NCI-H82 (cell line): ENCODE measurements around the gene NELFCD.

Experiments
- DNase-seq: peaks from one replicate; lab custom pipeline; 2025; lab: John Stamatoyannopoulos, UW

Gene NELFCD

GRCh38 chr20:58994390-58995159 lies 13.5 kb downstream of the NELFCD start:
- no peak for DNase-seq

- DNase-seq: no peak
Observed at GRCh38 chr20:58995461-58996225, 14.6 kb downstream of the NELFCD start.

- no peak for DNase-seq
Observed at GRCh38 chr20:58996226-58996611, 15.2 kb downstream of the NELFCD start.

DNA sequence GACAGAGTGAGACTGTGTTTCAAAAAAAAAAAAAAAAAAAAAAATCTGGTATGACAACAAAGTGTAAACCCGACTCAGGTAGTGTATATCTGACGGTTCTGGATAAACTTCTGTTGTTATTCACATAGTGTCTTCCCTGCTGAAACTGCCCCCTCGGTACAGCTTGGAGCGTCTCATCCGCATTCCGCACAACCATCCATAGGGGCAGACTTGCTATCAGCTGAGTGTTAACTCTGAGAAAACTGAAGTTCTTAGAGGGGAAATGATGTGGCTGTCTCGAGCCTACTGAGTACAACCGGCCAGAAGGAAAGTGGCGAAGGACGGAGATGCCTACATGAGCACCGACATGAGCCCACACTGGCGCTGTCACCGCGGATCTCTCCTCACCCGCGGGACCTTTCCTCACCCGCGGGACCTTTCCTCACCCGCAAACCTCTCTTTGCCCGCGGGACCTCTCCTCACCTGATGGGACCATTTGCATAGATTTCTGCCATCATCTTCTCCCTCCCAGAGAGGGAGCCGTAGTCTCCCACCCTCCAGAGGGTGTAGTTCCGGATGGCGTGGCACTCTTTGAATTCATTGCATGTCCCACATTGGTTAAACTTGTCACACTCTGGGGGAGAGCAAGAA lies 16.2 kb downstream of the NELFCD start:
- no peak for DNase-seq

DNA sequence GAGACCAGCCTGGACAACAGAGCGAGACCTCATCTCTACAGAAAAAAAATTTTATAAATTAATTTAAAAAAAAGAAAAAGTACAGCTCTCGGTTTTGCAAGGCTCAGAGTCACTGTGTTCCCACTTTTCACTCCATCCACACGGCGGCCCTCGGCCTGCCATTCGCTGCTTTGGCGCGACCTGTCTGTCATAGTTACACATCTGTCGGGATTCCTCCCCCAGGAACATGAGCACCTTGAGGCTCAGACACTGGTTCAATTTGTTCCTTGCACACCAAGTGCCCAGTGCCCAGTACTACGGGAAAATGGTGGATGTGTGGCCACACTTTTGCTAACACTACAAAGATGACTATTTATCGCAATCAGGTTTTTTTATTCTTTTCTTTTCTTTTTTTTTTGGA lies 17.6 kb downstream of the NELFCD start:
- DNase-seq: peak; percentile 25

DNA sequence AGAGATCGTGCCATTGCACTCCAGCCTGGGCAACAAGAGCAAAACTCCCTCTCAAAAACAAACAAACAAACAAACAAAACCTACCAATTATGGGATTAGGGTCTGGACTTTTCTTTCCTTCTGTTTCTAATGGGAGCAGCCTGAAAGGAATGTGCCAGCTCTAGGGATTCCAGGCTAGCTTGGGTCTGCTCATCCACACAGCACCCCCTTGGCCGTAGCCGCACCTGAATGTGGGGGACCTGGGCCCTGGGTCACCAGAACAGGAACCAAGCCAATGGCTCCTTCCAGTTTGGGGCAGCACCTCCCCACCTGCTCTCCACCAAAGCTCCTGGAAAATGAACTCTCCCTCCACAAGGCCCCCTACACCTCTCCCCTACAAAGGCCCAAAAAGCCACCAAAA lies 19.3 kb downstream of the NELFCD start:
- no peak for DNase-seq

DNA sequence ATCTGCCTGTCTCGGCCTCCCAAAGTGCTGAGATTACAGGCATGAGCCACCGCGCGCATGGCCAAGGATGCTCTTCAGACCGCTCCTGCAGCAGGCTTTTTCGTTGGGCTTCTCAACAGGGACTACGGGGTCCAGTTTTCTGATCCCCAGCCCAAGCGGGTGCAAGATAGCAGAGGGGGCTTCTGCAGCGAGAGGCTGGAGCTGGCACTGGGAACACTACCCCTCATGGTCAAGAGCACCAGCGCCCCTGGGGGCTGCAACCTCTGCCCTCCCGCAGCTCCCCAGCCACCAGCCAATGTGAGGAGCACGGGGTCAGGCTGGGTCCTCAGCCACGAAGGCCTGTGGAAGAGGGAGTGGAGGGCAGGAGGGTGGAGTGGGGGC lies 20.0 kb downstream of the NELFCD start:
- DNase-seq: no peak

DNA sequence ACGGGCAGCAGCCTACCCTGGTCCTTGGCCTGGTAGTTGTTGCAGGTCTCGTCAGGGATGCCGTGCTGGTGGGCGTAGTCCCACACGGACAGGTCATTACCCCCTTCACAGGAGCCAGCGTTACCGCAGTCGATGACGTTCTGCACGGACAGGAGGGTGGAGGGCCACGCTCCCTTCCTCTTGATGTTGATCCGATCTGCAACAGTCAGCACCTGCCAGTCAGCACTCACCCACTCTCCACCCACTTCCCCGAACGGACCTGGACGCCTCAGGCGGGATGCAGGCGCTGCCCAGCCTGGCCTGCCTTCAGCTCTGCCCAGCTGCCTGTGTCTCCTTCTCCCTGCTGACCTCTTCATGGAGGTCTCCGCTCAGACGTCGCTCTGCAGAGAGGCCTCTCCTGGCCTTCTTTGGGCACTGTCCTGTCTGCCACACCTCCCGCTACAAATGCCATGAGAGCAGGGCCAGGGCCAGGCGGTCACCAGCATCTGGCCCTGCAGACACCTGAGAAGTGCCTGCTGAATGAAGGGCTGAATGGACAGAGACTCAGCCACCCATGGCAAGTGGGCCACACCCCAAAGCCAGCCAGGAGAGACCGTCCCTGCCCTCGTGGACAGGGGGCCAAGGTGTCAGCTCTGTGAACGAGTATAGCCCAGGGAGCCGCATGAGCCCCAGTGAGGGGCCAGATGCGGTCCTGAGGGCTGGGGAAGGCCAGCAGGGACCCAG lies 20.6 kb downstream of the NELFCD start:
- DNase-seq: no peak

DNA sequence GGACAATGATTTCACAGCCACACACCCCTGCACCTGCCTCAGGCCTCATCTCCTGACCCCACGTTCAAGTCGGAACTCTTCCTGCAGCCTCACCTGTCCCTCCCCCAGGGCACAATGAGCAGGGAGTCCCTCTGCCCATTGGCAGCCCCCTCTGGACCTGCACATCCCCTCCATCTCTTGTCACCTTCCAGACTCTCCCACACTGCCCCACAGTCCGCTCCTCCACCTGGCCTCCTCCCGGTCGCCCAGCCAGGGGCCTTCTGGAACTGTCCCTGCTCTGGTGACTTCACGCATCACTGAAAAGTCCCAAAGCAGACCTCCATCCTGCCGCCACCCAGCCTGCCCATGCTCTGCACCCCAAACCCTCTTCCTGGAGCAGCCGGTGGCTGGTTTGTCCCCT lies 21.3 kb downstream of the NELFCD start:
- DNase-seq: no peak

- DNase-seq: no peak
Observed at GRCh38 chr20:59002874-59003399, 21.9 kb downstream of the NELFCD start.

DNA sequence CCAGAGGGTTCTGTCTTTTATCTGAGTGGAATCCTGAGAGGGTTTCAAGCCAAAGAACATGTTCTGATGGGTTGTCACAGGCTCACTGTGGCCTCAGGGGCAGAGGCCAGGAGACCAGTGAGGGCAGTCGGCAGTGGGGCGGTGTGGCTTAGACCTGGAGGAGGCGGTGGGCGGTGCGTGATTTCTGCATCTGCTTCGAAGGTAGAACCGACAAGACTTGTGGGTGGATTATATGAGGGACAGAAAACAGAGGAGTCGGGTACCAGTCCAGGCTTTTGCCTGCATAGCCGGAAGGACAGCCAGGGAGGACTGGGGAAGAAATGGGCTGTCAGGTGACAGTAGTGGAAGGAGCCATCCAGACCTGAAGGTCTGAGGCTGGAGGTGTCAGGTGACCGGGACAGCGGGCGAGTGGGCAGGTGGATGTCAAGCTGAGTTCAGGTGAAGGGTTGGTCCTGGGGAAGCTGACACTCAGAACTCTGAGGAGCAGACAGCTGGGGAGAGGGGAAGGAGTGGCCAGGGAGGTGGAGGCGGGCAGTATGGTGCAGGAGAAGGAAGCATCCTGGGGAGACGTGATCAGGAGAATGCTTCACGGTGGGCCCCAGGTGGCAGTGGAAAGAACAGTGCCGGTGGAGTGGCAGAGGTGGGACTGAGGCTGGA lies 22.9 kb downstream of the NELFCD start:
- DNase-seq: no peak

- no peak for DNase-seq
Observed at GRCh38 chr20:59004493-59004762, 23.4 kb downstream of the NELFCD start.

GRCh38 chr20:59004763-59005522 lies 23.9 kb downstream of the NELFCD start:
- no peak for DNase-seq

DNA sequence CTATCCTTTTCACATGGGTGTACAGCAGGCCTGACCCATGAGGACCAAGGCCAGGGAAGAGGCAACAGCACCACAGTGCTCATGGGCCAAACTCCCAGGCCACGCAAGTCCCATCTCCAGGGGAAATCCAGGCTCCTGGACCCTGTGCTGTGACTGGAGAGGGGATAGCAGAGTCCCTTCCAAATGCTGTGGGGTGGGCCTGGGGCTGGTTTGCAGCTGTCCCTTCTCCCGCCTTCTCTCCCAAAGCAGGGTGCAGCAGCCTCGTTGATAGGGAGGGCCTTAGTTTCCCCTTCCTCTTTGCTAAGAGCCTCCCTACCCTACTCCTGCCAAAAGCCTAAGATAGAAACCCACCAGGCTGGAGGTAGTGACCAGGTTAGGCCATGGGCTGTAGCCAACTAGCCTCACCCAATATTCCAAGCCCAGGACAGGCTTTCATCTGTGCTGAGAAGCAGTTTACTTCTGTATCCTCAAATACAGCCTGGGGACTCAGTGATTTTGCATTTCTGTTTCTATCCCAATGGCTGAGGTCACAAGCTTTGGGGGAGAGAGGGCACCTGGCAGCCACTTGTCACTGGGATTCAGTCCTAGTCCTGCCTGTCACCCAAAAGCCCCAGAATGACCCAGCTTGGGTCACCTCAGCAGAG lies 24.6 kb downstream of the NELFCD start:
- DNase-seq: no peak

GRCh38 chr20:59006167-59006863 lies 25.3 kb downstream of the NELFCD start:
- no peak for DNase-seq

GRCh38 chr20:59006864-59007664 lies 26.0 kb downstream of the NELFCD start, which contains the start of gene CTSZ:
TSS of gene CTSZ (minus strand) at chr20:59007254. CDS start at chr20:59007128, 126 bp downstream.
- no peak for DNase-seq

- no peak for DNase-seq
Observed at GRCh38 chr20:59007665-59008511, 26.8 kb downstream of the NELFCD start.

GRCh38 chr20:59008715-59009336 lies 27.8 kb downstream of the NELFCD start:
- DNase-seq: no peak
